Measurements from ENCODE around the gene CCSER2. TPM values are rescaled to one million over a fixed set of nuclear protein-coding genes. Genes with fewer than 3 reads are reported as not detected.

The CCSER2 gene
- polyA plus RNA-seq, 4 donors: 9.8 to 22.8 (median 16.2) TPM

DNA sequence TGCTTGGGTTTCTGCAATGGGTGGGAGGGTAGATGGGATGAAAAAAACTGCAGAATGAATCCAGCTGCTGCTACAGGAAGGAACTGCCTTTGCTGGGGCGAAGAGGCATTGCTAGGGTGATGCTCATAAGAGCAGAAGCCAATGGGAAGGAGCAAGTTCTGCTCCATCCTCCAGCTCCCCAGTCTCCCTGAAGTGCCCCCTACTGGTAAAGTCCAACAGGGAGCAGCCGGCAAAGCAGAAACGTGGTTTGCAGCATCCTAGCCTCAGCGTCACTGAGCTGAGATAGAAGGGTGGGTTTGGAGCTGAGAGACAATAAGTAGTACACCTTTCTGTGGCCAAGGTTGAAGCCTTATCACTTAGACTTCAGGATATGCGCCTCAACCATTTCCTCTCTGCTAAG lies 220.5 kb downstream of the CCSER2 start:
- no peak overlapping the region for H3K4me3 ChIP-seq (ENCODE audit: low read depth in 1 of 3, low read length in 3 of 3)
- DNase-seq (no peak), FAIRE-seq (no peak)
- no peak overlapping the region for H3K27ac ChIP-seq (ENCODE audit: low read depth in 1 of 3, low read length in 2 of 3)
- WGBS, 3 donors: 27 to 29% (median 28%) methylated on average over 4 to 5 of the region's 5 CpGs
- H3K27me3 ChIP-seq (ENCODE audit: control insufficient read depth in 3 of 3, insufficient read depth in 3 of 3, low read length in 3 of 3): peaks cover 0 to 9% (median 0%) of the 10 kb centered on the region in 3 donors
- H3K36me3 ChIP-seq (ENCODE audit: control insufficient read depth in 3 of 3, insufficient read depth in 2 of 3, low read depth in 1 of 3, low read length in 3 of 3): no peaks in the 10 kb centered on the region
- no peaks in the 10 kb centered on the region for H3K9me3 ChIP-seq (ENCODE audit: control insufficient read depth in 2 of 2, insufficient read depth in 1 of 2, low read depth in 1 of 2, low read length in 1 of 2)
- no peaks in the 10 kb centered on the region for H3K4me1 ChIP-seq (ENCODE audit: control insufficient read depth in 3 of 3, insufficient read depth in 2 of 3, low read depth in 1 of 3, low read length in 2 of 3)

- no peak overlapping the region for H3K4me3 ChIP-seq (ENCODE audit: low read depth in 1 of 3, low read length in 3 of 3)
- no peaks in the 10 kb centered on the region for H3K4me1 ChIP-seq (ENCODE audit: control insufficient read depth in 3 of 3, insufficient read depth in 2 of 3, low read depth in 1 of 3, low read length in 2 of 3)
- H3K9me3 ChIP-seq (ENCODE audit: control insufficient read depth in 2 of 2, insufficient read depth in 1 of 2, low read depth in 1 of 2, low read length in 1 of 2): no peaks in the 10 kb centered on the region
- peaks cover 0 to 9% (median 0%) of the 10 kb centered on the region in 3 donors for H3K27me3 ChIP-seq (ENCODE audit: control insufficient read depth in 3 of 3, insufficient read depth in 3 of 3, low read length in 3 of 3)
- no peak overlapping the region for H3K27ac ChIP-seq (ENCODE audit: low read depth in 1 of 3, low read length in 2 of 3)
- no peaks in the 10 kb centered on the region for H3K36me3 ChIP-seq (ENCODE audit: control insufficient read depth in 3 of 3, insufficient read depth in 2 of 3, low read depth in 1 of 3, low read length in 3 of 3)
- DNase-seq (no peak), FAIRE-seq (no peak)
- WGBS, 3 donors: 23 to 51% (median 24%) methylated on average over 11 of the region's 11 CpGs
Observed at GRCh38 chr10:84549368-84550165, 221.2 kb downstream of the CCSER2 start.

GRCh38 chr10:84550756-84551436 lies 222.5 kb downstream of the CCSER2 start:
- H3K27me3 ChIP-seq (ENCODE audit: control insufficient read depth in 3 of 3, insufficient read depth in 3 of 3, low read length in 3 of 3): peaks cover 0 to 9% (median 0%) of the 10 kb centered on the region in 3 donors
- WGBS, 3 donors: 86 to 91% (median 87%) methylated on average over 5 of the region's 5 CpGs
- FAIRE-seq (no peak), DNase-seq (no peak)
- no peaks in the 10 kb centered on the region for H3K4me1 ChIP-seq (ENCODE audit: control insufficient read depth in 3 of 3, insufficient read depth in 2 of 3, low read depth in 1 of 3, low read length in 2 of 3)
- no peaks in the 10 kb centered on the region for H3K36me3 ChIP-seq (ENCODE audit: control insufficient read depth in 3 of 3, insufficient read depth in 2 of 3, low read depth in 1 of 3, low read length in 3 of 3)
- H3K4me3 ChIP-seq (ENCODE audit: low read depth in 1 of 3, low read length in 3 of 3): no peak overlapping the region
- no peaks in the 10 kb centered on the region for H3K9me3 ChIP-seq (ENCODE audit: control insufficient read depth in 2 of 2, insufficient read depth in 1 of 2, low read depth in 1 of 2, low read length in 1 of 2)
- no peak overlapping the region for H3K27ac ChIP-seq (ENCODE audit: low read depth in 1 of 3, low read length in 2 of 3)

DNA sequence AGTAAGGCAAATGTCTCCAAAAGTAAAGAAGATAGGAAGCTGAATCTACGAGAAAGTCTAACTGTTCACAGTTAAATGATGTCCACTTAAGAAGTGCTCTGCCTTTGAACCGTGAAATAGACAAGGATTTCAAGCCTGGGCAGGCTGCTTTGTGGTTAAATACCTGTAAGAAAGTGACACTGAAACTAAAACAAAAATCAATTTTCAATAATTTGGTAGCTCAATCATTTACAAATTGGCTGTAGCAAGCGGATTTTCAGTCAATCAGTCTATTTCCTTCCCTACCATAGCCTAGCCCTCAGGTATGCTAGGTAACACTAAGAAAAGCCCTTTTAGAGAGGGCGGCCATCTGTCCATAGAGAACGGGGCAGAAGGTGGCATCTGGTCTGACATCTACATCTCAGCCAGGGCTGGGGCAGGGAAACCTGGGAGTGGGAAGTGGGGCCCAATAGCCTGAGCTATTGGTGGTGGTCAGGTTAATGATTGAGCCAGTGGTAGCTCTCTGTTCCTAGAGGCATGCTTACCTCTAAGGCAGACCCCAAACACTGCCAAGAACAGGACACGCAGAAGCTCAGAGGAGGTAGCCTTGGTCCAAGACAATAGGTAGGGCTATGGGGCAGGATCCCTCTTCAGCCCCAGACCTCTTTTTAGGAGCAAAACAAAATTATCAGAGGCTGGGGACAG lies 223.2 kb downstream of the CCSER2 start:
- Histone ChIP-seq H3K9me3 (ENCODE audit: control insufficient read depth in 2 of 2, insufficient read depth in 1 of 2, low read depth in 1 of 2, low read length in 1 of 2) (no peaks in the 10 kb centered on the region), H3K27me3 (ENCODE audit: control insufficient read depth in 3 of 3, insufficient read depth in 3 of 3, low read length in 3 of 3) (peaks cover 0 to 5% (median 0%) of the 10 kb centered on the region in 3 donors), H3K36me3 (ENCODE audit: control insufficient read depth in 3 of 3, insufficient read depth in 2 of 3, low read depth in 1 of 3, low read length in 3 of 3) (no peaks in the 10 kb centered on the region), H3K4me1 (ENCODE audit: control insufficient read depth in 3 of 3, insufficient read depth in 2 of 3, low read depth in 1 of 3, low read length in 2 of 3) (no peaks in the 10 kb centered on the region), H3K4me3 (ENCODE audit: low read depth in 1 of 3, low read length in 3 of 3) (no peak overlapping the region), H3K27ac (ENCODE audit: low read depth in 1 of 3, low read length in 2 of 3) (no peak overlapping the region)
- no peak for FAIRE-seq
- WGBS, 3 donors: 72 to 84% (median 78%) methylated on average over 6 of the region's 6 CpGs
- no peak for DNase-seq

- DNase-seq: no peak
- H3K9me3 ChIP-seq (ENCODE audit: control insufficient read depth in 2 of 2, insufficient read depth in 1 of 2, low read depth in 1 of 2, low read length in 1 of 2): no peaks in the 10 kb centered on the region
- H3K4me1 ChIP-seq (ENCODE audit: control insufficient read depth in 3 of 3, insufficient read depth in 2 of 3, low read depth in 1 of 3, low read length in 2 of 3): no peaks in the 10 kb centered on the region
- no peaks in the 10 kb centered on the region for H3K36me3 ChIP-seq (ENCODE audit: control insufficient read depth in 3 of 3, insufficient read depth in 2 of 3, low read depth in 1 of 3, low read length in 3 of 3)
- peaks cover 0 to 5% (median 0%) of the 10 kb centered on the region in 3 donors for H3K27me3 ChIP-seq (ENCODE audit: control insufficient read depth in 3 of 3, insufficient read depth in 3 of 3, low read length in 3 of 3)
- no peak overlapping the region for H3K4me3 ChIP-seq (ENCODE audit: low read depth in 1 of 3, low read length in 3 of 3)
- H3K27ac ChIP-seq (ENCODE audit: low read depth in 1 of 3, low read length in 2 of 3): no peak overlapping the region
- FAIRE-seq: no peak
- 75 to 89% (median 79%) methylated on average over 3 of the region's 3 CpGs for WGBS, 3 donors
Observed at GRCh38 chr10:84552478-84552877, 224.1 kb downstream of the CCSER2 start.

- no peaks in the 10 kb centered on the region for H3K9me3 ChIP-seq (ENCODE audit: control insufficient read depth in 2 of 2, insufficient read depth in 1 of 2, low read depth in 1 of 2, low read length in 1 of 2)
- WGBS, 3 donors: 80 to 84% (median 82%) methylated on average over 6 of the region's 6 CpGs
- no peaks in the 10 kb centered on the region for H3K4me1 ChIP-seq (ENCODE audit: control insufficient read depth in 3 of 3, insufficient read depth in 2 of 3, low read depth in 1 of 3, low read length in 2 of 3)
- peaks cover 0 to 2% (median 0%) of the 10 kb centered on the region in 3 donors for H3K27me3 ChIP-seq (ENCODE audit: control insufficient read depth in 3 of 3, insufficient read depth in 3 of 3, low read length in 3 of 3)
- FAIRE-seq (no peak), DNase-seq (no peak)
- no peaks in the 10 kb centered on the region for H3K36me3 ChIP-seq (ENCODE audit: control insufficient read depth in 3 of 3, insufficient read depth in 2 of 3, low read depth in 1 of 3, low read length in 3 of 3)
- H3K4me3 ChIP-seq (ENCODE audit: low read depth in 1 of 3, low read length in 3 of 3): no peak overlapping the region
- no peak overlapping the region for H3K27ac ChIP-seq (ENCODE audit: low read depth in 1 of 3, low read length in 2 of 3)
Observed at GRCh38 chr10:84562592-84562991, 234.2 kb downstream of the CCSER2 start.

DNA sequence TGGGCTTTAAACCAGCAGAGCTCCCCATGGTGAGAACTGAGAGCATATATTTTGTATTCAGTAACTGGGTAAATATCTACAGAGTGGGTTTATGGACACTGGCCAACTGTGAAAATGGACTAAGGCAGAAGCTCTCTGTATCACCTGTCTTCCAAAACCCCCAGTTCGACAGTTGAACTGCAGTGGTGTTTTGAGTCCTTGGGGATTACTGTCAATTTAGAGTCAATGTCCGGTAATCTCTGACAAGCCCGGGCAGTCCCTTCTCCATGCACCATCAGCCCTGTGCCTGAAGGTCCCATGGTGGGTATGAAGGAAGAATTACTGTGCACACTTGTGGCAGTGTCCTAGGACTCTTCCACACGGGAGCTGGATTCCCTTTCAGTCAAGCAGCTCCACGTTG lies 235.0 kb downstream of the CCSER2 start:
- Histone ChIP-seq H3K27me3 (ENCODE audit: control insufficient read depth in 3 of 3, insufficient read depth in 3 of 3, low read length in 3 of 3) (peaks cover 0 to 4% (median 0%) of the 10 kb centered on the region in 3 donors), H3K36me3 (ENCODE audit: control insufficient read depth in 3 of 3, insufficient read depth in 2 of 3, low read depth in 1 of 3, low read length in 3 of 3) (no peaks in the 10 kb centered on the region), H3K9me3 (ENCODE audit: control insufficient read depth in 2 of 2, insufficient read depth in 1 of 2, low read depth in 1 of 2, low read length in 1 of 2) (no peaks in the 10 kb centered on the region), H3K27ac (ENCODE audit: low read depth in 1 of 3, low read length in 2 of 3) (no peak overlapping the region), H3K4me1 (ENCODE audit: control insufficient read depth in 3 of 3, insufficient read depth in 2 of 3, low read depth in 1 of 3, low read length in 2 of 3) (no peaks in the 10 kb centered on the region), H3K4me3 (ENCODE audit: low read depth in 1 of 3, low read length in 3 of 3) (no peak overlapping the region)
- WGBS, 3 donors: 44 to 62% (median 59%) methylated on average over 5 of the region's 5 CpGs
- FAIRE-seq (no peak), DNase-seq (no peak)

- Histone ChIP-seq H3K4me3 (ENCODE audit: low read depth in 1 of 3, low read length in 3 of 3) (no peak overlapping the region), H3K36me3 (ENCODE audit: control insufficient read depth in 3 of 3, insufficient read depth in 2 of 3, low read depth in 1 of 3, low read length in 3 of 3) (no peaks in the 10 kb centered on the region), H3K27me3 (ENCODE audit: control insufficient read depth in 3 of 3, insufficient read depth in 3 of 3, low read length in 3 of 3) (peaks cover 0 to 5% (median 0%) of the 10 kb centered on the region in 3 donors), H3K27ac (ENCODE audit: low read depth in 1 of 3, low read length in 2 of 3) (no peak overlapping the region), H3K4me1 (ENCODE audit: control insufficient read depth in 3 of 3, insufficient read depth in 2 of 3, low read depth in 1 of 3, low read length in 2 of 3) (no peaks in the 10 kb centered on the region), H3K9me3 (ENCODE audit: control insufficient read depth in 2 of 2, insufficient read depth in 1 of 2, low read depth in 1 of 2, low read length in 1 of 2) (no peaks in the 10 kb centered on the region)
- no peak for DNase-seq
- FAIRE-seq: no peak
- 6 to 33% (median 30%) methylated on average over 4 of the region's 4 CpGs for WGBS, 3 donors
Observed at GRCh38 chr10:84563868-84564267, 235.5 kb downstream of the CCSER2 start.
